ENCODE data around the gene PPM1E.

PPM1E gene

DNA sequence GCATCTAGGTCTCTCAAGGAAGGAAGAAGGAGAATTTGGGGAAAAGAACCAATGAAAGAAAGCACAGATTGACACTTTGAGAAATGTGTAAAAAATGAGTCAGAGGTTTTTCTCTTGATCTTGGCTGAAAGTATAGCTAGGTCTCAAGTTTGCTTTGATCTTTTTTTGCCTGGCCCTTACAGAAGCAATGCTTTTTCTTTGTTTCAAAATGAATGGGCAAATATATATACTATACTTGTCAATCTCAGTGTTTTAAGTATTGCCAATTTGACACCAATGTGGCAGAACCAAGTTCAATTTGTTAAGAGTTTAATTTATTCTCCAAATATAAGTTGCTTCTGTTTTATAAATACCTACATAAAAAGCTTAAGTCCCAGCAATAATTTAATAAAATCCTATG is 119.6 kb downstream of the PPM1E start:
- H2AFZ ChIP-seq (ENCODE audit: low read depth, low read length, severe bottlenecking), result no peak overlapping the region

DNA sequence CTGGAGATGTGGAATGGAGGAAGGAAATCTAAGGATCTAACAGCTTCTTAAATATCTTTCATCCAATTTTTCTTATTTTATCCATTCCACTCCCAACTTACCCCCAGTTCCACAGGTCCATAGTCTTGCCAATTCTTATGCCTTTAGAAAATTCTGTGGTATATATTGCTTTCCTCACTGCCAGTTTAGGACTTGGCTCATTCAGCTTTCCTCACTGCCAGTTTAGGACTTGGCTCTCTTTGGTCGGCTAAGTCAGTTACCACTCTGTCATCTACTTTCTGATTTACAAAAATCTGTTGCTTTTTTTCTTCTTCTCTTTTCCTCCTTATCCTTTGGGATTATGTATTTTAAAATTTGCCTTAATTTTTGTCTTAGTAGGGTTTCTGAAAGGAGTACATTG is 128.5 kb downstream of the PPM1E start:
- Histone ChIP-seq H3K36me3 (ENCODE audit: low read length) (no peaks in the 10 kb centered on the region), H3K27me3 (ENCODE audit: low read length) (no peaks in the 10 kb centered on the region), H3K9me2 (replicated peaks; ENCODE audit: insufficient read depth, low read length) (no peaks in the 10 kb centered on the region), H3K79me2 (ENCODE audit: insufficient read depth, low read length) (no peaks in the 10 kb centered on the region), H3K27ac (ENCODE audit: low read depth, low read length) (no peak overlapping the region), H3K9me3 (ENCODE audit: insufficient read depth, low read length) (no peaks in the 10 kb centered on the region), H3K9ac (ENCODE audit: low read length) (no peak overlapping the region), H3K4me3 (ENCODE audit: insufficient read depth, low read length, poor library complexity, severe bottlenecking) (no peak overlapping the region), H3F3A (ENCODE audit: insufficient read depth) (no peaks in the 10 kb centered on the region), H4K20me1 (ENCODE audit: low read depth, low read length) (no peaks in the 10 kb centered on the region), H2AFZ (ENCODE audit: low read depth, low read length, severe bottlenecking) (no peak overlapping the region), H3K4me2 (ENCODE audit: low read depth, low read length, poor library complexity, severe bottlenecking) (no peak overlapping the region)
- TF ChIP-seq, protein P1, sequence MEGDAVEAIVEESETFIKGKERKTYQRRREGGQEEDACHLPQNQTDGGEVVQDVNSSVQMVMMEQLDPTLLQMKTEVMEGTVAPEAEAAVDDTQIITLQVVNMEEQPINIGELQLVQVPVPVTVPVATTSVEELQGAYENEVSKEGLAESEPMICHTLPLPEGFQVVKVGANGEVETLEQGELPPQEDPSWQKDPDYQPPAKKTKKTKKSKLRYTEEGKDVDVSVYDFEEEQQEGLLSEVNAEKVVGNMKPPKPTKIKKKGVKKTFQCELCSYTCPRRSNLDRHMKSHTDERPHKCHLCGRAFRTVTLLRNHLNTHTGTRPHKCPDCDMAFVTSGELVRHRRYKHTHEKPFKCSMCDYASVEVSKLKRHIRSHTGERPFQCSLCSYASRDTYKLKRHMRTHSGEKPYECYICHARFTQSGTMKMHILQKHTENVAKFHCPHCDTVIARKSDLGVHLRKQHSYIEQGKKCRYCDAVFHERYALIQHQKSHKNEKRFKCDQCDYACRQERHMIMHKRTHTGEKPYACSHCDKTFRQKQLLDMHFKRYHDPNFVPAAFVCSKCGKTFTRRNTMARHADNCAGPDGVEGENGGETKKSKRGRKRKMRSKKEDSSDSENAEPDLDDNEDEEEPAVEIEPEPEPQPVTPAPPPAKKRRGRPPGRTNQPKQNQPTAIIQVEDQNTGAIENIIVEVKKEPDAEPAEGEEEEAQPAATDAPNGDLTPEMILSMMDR (IDR thresholded peaks at IDR 0.05; ENCODE audit: insufficient read depth, low read length, poor library complexity, severe bottlenecking), result no peak
- TF ChIP-seq EZH2phosphoT487 (conservative IDR thresholded peaks at IDR 0.05; ENCODE audit: low read length), result no peak

More for the DNA sequence above, 119.6 kb downstream of the PPM1E start:
- H3F3A ChIP-seq (ENCODE audit: insufficient read depth), result no peaks in the 10 kb centered on the region
- no peaks in the 10 kb centered on the region for H3K9me3 ChIP-seq (ENCODE audit: insufficient read depth, low read length)
- H3K36me3 ChIP-seq (ENCODE audit: low read length), result no peaks in the 10 kb centered on the region
- TF ChIP-seq, protein P1 (IDR thresholded peaks at IDR 0.05; ENCODE audit: insufficient read depth, low read length, poor library complexity, severe bottlenecking), result no peak
- no peak for TF ChIP-seq EZH2phosphoT487 (conservative IDR thresholded peaks at IDR 0.05; ENCODE audit: low read length)
- no peaks in the 10 kb centered on the region for H3K79me2 ChIP-seq (ENCODE audit: insufficient read depth, low read length)
- peaks cover 6% of the 10 kb centered on the region; the same call in 1 of the 2 replicates for H4K20me1 ChIP-seq (ENCODE audit: low read depth, low read length)
- H3K4me2 ChIP-seq (ENCODE audit: low read depth, low read length, poor library complexity, severe bottlenecking), result no peak overlapping the region
- H3K4me3 ChIP-seq (ENCODE audit: insufficient read depth, low read length, poor library complexity, severe bottlenecking), result no peak overlapping the region
- no peaks in the 10 kb centered on the region for H3K9me2 ChIP-seq (replicated peaks; ENCODE audit: insufficient read depth, low read length)
- H3K9ac ChIP-seq (ENCODE audit: low read length), result no peak overlapping the region
- H3K27me3 ChIP-seq (ENCODE audit: low read length), result no peaks in the 10 kb centered on the region
- no peak overlapping the region for H3K27ac ChIP-seq (ENCODE audit: low read depth, low read length)

DNA sequence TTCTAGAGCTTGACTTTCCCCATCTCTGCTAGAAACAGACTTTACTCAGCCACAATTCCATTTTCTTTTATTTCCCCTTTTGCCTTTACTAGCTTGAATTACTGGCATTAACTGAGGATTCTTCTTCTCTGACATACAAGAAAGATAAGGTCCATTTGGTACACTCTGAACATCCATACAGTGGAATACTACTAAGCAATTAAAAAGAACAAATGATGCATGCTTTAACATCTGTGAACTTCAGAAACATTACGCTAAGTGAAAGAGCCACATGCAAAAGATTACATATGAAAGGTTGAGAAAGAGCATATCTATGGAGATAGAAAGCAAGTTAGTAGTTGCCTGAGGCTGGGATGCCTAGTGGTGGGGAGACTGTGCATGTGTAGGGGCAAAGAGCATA is 130.9 kb downstream of the PPM1E start:
- Histone ChIP-seq H4K20me1 (ENCODE audit: low read depth, low read length) (no peaks in the 10 kb centered on the region), H3K27ac (ENCODE audit: low read depth, low read length) (no peak overlapping the region), H3K9ac (ENCODE audit: low read length) (no peak overlapping the region), H3K27me3 (ENCODE audit: low read length) (no peaks in the 10 kb centered on the region), H3K4me2 (ENCODE audit: low read depth, low read length, poor library complexity, severe bottlenecking) (no peak overlapping the region), H3K9me2 (replicated peaks; ENCODE audit: insufficient read depth, low read length) (no peaks in the 10 kb centered on the region), H3K79me2 (ENCODE audit: insufficient read depth, low read length) (no peaks in the 10 kb centered on the region), H3F3A (ENCODE audit: insufficient read depth) (no peaks in the 10 kb centered on the region), H2AFZ (ENCODE audit: low read depth, low read length, severe bottlenecking) (no peak overlapping the region), H3K36me3 (ENCODE audit: low read length) (no peaks in the 10 kb centered on the region), H3K9me3 (ENCODE audit: insufficient read depth, low read length) (no peaks in the 10 kb centered on the region), H3K4me3 (ENCODE audit: insufficient read depth, low read length, poor library complexity, severe bottlenecking) (no peak overlapping the region)
- TF ChIP-seq, protein P1 (IDR thresholded peaks at IDR 0.05; ENCODE audit: insufficient read depth, low read length, poor library complexity, severe bottlenecking), result no peak
- no peak for TF ChIP-seq EZH2phosphoT487 (conservative IDR thresholded peaks at IDR 0.05; ENCODE audit: low read length)
